Vagina (tissue), 2 donors: Measurements from ENCODE around the gene MINDY1. TPM values are rescaled to one million over a fixed set of nuclear protein-coding genes. Genes with fewer than 3 reads are reported as not detected.

Source experiments
- DNase-seq, 2 donors: peaks; one replicate each; pipeline ENCODE4 v3.0.0-alpha.2; 2017; ENCODE audit errors: extremely low spot score in 2 of 2
- H3K27ac ChIP-seq: fragments of 200-600 bp; sonication (generic); one replicate; pipeline ENCODE4 v1.5.1; 2019
- H3K27me3 ChIP-seq: fragments of 200-600 bp; sonication (generic); one replicate; pipeline ENCODE4 v1.5.1; 2019
- H3K36me3 ChIP-seq, 2 donors: fragments of 200-600 bp; sonication (generic); one replicate each; pipeline ENCODE4 v1.5.1; 2017 to 2019
- H3K4me1 ChIP-seq: fragments of 200-600 bp; sonication (generic); one replicate; pipeline ENCODE4 v1.5.1; 2019
- H3K4me3 ChIP-seq, 2 donors: fragments of 200-600 bp; sonication (generic); 1 replicate in 1 of 2; 2 replicates in 1 of 2; pipeline ENCODE4 v1.5.1; 2016 to 2019
- H3K9me3 ChIP-seq: fragments of 200-600 bp; sonication (generic); one replicate; pipeline ENCODE4 v1.5.1; 2019
- CTCF ChIP-seq, 3 experiments: fragments of 450-650 bp in 2 of 3; fragments of 200-600 bp in 1 of 3; sonication (generic) in 1 of 3; IDR thresholded peaks; one replicate each; pipeline ENCODE4 v1.5.1; 2017 to 2019; ENCODE audit warnings: antibody characterized with exemption in 3 of 3, mild to moderate bottlenecking in 2 of 3, moderate library complexity in 2 of 3
- POLR2A ChIP-seq, 2 donors: fragments of 450-650 bp; IDR thresholded peaks; one replicate each; pipeline ENCODE4 v1.6.1; 2017; ENCODE audit warnings: antibody characterized with exemption in 2 of 2, mild to moderate bottlenecking in 2 of 2, moderate library complexity in 2 of 2
- POLR2AphosphoS5 ChIP-seq, 2 donors: sonication (generic); formaldehyde crosslinking; IDR thresholded peaks; one replicate each; pipeline ENCODE4 v1.9.0; 2017; ENCODE audit warnings: antibody characterized with exemption in 2 of 2, mild to moderate bottlenecking in 2 of 2, low read depth in 1 of 2; ENCODE audit not compliant: insufficient read depth in 1 of 2
- intact Hi-C: fragments of 100-400 bp; cut with DNase I; formaldehyde crosslinking; loops from one replicate; pipeline ENCODE4 v1.15.1; 2023
- total RNA-seq: library from RNA; depleted of rRNA; stranded (reverse); fragments of >200 nt; gene quantifications from one replicate; pipeline ENCODE4 v1.2.3, GENCODE V29; 2016

The MINDY1 gene
- total RNA-seq, 1 donor from 2014 or later = 27.0 TPM

GRCh38 chr1:151013518-151013917 lies 6.8 kb upstream of the MINDY1 start:
- no peak for DNase-seq
- Histone ChIP-seq H3K27me3 (no peaks in the 10 kb centered on the region), H3K36me3 (peaks cover 0 to 9% of the 10 kb centered on the region in 2 donors), H3K27ac (no peak overlapping the region), H3K4me1 (peaks cover 29% of the 10 kb centered on the region), H3K9me3 (no peaks in the 10 kb centered on the region), H3K4me3 (no peak overlapping the region)
- TF ChIP-seq POLR2A (IDR thresholded peaks at IDR 0.05) = no peak
- no peak for TF ChIP-seq CTCF (IDR thresholded peaks at IDR 0.05)
- TF ChIP-seq POLR2AphosphoS5 (IDR thresholded peaks at IDR 0.05; ENCODE audit: insufficient read depth in 1 of 2, low read depth in 1 of 2) = no peak
- intact Hi-C loops = no loop called here

- intact Hi-C loops = no loop called here
- TF ChIP-seq POLR2A (IDR thresholded peaks at IDR 0.05) (no peak), POLR2AphosphoS5 (IDR thresholded peaks at IDR 0.05; ENCODE audit: insufficient read depth in 1 of 2, low read depth in 1 of 2) (no peak), CTCF (IDR thresholded peaks at IDR 0.05) (no peak)
- DNase-seq = no peak
- H3K27ac ChIP-seq = no peak overlapping the region
- no peaks in the 10 kb centered on the region for H3K9me3 ChIP-seq
- H3K4me1 ChIP-seq = peaks cover 32% of the 10 kb centered on the region
- no peaks in the 10 kb centered on the region for H3K27me3 ChIP-seq
- H3K4me3 ChIP-seq = no peak overlapping the region
- peaks cover 0 to 3% of the 10 kb centered on the region in 2 donors for H3K36me3 ChIP-seq
Measured at GRCh38 chr1:151012684-151013471, 6.2 kb upstream of the MINDY1 start.

- no peaks in the 10 kb centered on the region for H3K36me3 ChIP-seq
- intact Hi-C loops = no loop called here
- H3K27ac ChIP-seq = no peak overlapping the region
- DNase-seq = no peak
- no peaks in the 10 kb centered on the region for H3K9me3 ChIP-seq
- H3K4me1 ChIP-seq = peaks cover 43% of the 10 kb centered on the region
- H3K4me3 ChIP-seq = no peak overlapping the region
- TF ChIP-seq CTCF (IDR thresholded peaks at IDR 0.05) (no peak), POLR2A (IDR thresholded peaks at IDR 0.05) (no peak), POLR2AphosphoS5 (IDR thresholded peaks at IDR 0.05; ENCODE audit: insufficient read depth in 1 of 2, low read depth in 1 of 2) (no peak)
- H3K27me3 ChIP-seq = no peaks in the 10 kb centered on the region
Measured at GRCh38 chr1:151011154-151011850, 4.6 kb upstream of the MINDY1 start.

- TF ChIP-seq POLR2AphosphoS5 (IDR thresholded peaks at IDR 0.05; ENCODE audit: insufficient read depth in 1 of 2, low read depth in 1 of 2) (no peak), CTCF (IDR thresholded peaks at IDR 0.05) (no peak), POLR2A (IDR thresholded peaks at IDR 0.05) (no peak)
- Histone ChIP-seq H3K4me3 (no peak overlapping the region), H3K4me1 (peaks cover 51% of the 10 kb centered on the region), H3K27ac (no peak overlapping the region), H3K9me3 (no peaks in the 10 kb centered on the region), H3K36me3 (no peaks in the 10 kb centered on the region), H3K27me3 (no peaks in the 10 kb centered on the region)
- intact Hi-C loops = no loop called here
- DNase-seq = no peak
Measured at GRCh38 chr1:151010346-151010726, 3.6 kb upstream of the MINDY1 start.
